SH-SY5Y (cell line): ENCODE measurements around the gene CPNE9.

Source experiments
- GATA2 ChIP-seq: IDR thresholded peaks from 2 replicates; pipeline ENCODE4 v1.6.1; 2011; ENCODE audit warnings: mild to moderate bottlenecking, low read depth, low read length
- GATA3 ChIP-seq: IDR thresholded peaks from 2 replicates; pipeline ENCODE4 v1.6.1; 2011; ENCODE audit warnings: low read depth, mild to moderate bottlenecking, low read length, moderate library complexity

The CPNE9 gene

GRCh38 chr3:9761919-9762318, 58.3 kb downstream of the CPNE9 start:
- TF ChIP-seq GATA3 (no peak), GATA2 (no peak)

DNA sequence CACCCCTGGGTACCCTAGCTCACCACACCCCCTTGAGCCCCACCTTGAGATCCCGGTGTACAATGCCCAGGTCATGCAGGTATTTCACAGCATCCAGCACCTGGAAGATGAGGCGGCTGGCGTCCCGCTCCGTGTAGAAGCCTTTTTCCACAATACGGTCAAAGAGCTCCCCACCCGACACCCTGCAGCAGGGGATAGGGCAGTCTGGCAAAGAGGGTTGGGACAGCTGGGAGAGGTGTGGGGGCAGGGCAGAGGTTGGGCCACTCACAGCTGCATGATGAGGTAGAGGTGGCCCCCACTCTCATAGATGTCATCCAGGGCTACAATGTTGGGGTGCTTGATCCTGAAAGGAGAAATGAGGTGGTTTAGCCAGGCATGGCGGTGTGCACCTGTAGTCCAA, 59.2 kb downstream of the CPNE9 start:
- TF ChIP-seq GATA2 (no peak), GATA3 (no peak)

GRCh38 chr3:9765865-9766264, 62.2 kb downstream of the CPNE9 start:
- TF ChIP-seq GATA3 (no peak), GATA2 (no peak)

DNA sequence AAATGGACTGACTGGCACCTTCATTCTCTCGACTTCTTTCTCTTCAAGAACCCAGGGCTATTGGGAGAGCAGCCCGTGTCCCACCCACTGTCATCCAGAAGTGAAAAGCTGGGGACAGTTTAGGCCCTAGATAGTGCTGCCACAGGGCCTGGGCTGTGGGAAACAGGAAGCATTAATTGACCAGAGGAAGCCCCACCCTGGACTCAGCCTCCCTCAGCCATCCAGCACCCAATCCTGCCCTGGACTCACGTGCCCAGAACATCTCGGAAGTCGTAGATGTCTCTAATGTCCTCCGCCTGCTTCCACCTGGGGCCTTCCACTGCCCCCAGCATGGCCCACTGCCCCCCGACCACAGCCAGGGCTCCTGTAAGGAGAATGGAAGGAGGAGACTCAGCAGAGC, 63.8 kb downstream of the CPNE9 start:
- no peak for TF ChIP-seq GATA3
- TF ChIP-seq GATA2 = no peak

DNA sequence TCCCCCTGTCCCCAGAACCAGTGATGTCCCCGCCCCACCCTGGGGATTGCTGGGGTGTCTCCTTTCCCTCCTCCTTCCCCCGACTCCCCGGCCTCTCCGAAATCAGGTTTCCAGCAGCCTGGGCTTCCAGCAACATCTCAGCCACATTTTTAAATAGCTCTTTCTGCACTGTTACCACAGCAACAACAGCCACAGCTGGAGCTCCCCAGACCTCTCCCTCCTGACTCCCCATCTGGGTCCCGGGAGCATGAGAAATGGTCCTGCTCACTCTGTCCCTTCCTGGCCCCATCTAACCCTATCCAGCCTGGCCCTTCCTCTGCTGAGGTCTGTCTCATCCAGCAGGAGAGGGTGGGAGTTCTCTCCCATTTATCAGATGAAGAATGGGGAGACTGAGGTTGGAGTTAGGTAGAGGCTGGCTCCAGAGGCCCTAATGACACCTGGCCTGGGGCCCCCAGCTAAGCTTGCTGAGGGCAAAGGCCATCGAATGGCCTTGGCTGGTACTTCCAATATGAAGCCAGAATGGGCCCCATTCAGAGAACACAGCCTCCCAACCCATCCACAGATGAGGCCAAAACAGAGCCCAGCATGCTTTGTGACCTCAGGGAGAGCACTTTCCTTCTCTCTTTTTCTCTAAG, 64.6 kb downstream of the CPNE9 start:
- TF ChIP-seq GATA3 = no peak
- no peak for TF ChIP-seq GATA2

DNA sequence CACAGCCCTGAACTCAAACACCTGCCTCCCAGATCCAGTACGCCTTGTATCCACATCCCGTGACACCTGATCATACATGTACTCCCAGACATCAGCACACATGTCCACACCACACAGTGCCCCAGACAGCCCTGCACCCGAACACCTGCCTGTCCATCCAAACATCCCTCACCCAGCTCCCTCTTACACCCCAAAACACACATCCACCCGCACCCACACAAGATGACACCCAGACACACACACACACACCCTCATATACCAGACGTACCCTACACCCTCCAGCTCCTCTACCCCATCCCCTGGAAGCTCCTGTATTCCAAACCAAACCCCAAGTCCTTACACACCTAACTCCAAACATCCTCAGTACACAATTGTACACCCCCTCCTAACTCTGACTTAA, 65.4 kb downstream of the CPNE9 start:
- TF ChIP-seq GATA2 = no peak
- TF ChIP-seq GATA3 = no peak

GRCh38 chr3:9769426-9770275, 66.0 kb downstream of the CPNE9 start, which contains the start of gene CAMK1:
TSS of gene CAMK1 (minus strand) at chr3:9769947. CDS start at chr3:9767749, 2,198 bp downstream.
- TF ChIP-seq GATA3 = no peak
- no peak for TF ChIP-seq GATA2

GRCh38 chr3:9770276-9770812, 66.7 kb downstream of the CPNE9 start:
- TF ChIP-seq GATA2 = no peak
- no peak for TF ChIP-seq GATA3

DNA sequence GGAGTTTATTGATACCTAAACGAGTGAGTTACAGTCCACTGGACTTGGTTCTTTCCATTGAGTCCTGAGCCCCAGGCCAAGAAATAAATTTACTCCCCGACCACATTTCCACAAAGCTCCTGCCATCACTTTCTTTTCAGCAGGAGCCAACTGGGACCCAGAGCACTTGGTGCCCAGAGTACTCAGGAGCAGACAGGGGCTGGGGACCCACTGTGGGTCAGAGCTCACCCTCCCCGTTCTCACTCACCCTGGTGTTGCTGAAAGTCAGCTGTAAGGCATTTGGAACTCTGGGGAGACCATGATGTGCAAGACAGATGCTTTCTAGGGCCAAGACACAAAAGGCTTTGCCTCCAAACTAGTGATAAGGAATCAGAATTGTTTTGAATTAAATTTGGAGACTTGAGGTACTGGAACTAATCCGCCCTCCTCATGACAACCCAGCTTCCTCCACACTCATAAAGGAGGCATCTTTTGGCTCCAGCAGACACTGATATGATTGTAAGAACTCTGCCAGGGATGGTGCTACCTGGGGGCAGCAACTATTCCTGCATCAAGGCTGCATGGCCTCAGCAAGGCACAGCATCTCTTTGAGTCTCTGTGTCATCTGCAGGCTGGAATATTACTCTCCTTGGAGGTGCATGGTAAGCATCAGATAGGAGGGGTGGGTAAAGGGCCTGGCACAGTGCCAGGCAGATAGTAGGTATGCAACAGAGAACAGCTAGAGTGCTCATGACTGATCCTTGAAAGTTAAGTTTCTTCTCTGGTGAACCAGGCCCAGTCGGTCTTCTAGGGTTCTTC, 73.5 kb downstream of the CPNE9 start:
- no peak for TF ChIP-seq GATA2
- TF ChIP-seq GATA3 = no peak

- TF ChIP-seq GATA2 (no peak), GATA3 (no peak)
Measured at GRCh38 chr3:9777694-9778021, 74.0 kb downstream of the CPNE9 start.

GRCh38 chr3:9778143-9779074, 74.8 kb downstream of the CPNE9 start:
- TF ChIP-seq GATA3 = no peak
- TF ChIP-seq GATA2 = no peak

GRCh38 chr3:9779075-9779593, 75.5 kb downstream of the CPNE9 start:
- TF ChIP-seq GATA3 (no peak), GATA2 (no peak)
